SHP77 (cell line): ENCODE data around the gene CDKN2A.
"Not testable (repeated sequence)": the region's sequence is repeated elsewhere in the genome, so short reads cannot be mapped to it uniquely, and the experiment has no call there.

Source experiments
- DNase-seq, 2 experiments: peaks; one replicate each; lab custom pipeline; 2025; lab: John Stamatoyannopoulos, UW

CDKN2A gene

DNA sequence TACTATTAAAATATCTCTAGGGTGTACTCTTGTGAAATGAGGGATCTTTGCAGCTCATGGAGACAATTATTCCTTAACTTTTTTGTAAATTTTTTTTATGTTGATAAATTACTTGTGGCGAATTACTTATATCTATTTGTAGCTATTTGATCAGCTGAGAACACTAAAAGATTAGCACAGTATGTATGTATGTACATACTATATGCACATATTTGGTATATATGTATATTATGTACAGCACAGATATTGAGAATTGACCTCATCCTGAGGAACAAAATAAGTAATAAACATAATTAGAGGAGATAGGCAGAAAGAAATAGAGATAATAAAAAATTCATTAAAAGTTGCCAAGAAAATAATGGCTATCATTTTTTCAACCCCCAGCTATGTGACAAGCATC, 11.8 kb downstream of the CDKN2A start:
- DNase-seq, result no peak

DNA sequence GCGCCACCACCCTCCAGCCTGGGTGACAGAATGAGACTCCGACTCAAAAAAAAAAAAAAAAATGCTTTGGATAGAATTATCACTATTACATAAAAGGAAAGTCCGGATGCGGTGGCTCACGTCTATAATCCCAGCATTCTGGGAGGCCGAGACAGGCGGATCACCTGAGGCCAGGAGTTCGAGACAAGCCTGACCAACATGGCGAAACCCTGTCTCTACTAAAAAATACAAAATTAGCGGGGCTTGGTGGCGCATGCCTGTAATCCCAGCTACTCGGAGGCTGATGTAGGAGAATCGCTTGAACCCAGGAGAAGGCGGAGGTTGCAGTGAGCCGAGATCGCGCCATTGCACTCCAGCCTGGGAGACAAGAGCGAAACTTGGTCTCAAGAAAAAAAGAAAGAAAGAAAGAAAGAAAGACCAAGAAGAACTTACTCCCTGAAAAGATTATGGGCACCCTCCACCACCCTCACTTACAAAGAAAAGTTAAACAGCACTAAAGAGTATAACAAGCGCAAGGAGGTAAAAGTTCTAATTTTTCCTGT, 17.8 kb downstream of the CDKN2A start:
- no peak for DNase-seq

DNA sequence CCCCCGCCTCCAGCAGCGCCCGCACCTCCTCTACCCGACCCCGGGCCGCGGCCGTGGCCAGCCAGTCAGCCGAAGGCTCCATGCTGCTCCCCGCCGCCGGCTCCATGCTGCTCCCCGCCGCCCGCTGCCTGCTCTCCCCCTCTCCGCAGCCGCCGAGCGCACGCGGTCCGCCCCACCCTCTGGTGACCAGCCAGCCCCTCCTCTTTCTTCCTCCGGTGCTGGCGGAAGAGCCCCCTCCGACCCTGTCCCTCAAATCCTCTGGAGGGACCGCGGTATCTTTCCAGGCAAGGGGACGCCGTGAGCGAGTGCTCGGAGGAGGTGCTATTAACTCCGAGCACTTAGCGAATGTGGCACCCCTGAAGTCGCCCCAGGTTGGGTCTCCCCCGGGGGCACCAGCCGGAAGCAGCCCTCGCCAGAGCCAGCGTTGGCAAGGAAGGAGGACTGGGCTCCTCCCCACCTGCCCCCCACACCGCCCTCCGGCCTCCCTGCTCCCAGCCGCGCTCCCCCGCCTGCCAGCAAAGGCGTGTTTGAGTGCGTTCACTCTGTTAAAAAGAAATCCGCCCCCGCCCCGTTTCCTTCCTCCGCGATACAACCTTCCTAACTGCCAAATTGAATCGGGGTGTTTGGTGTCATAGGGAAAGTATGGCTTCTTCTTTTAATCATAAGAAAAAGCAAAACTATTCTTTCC, 19.3 kb downstream of the CDKN2A start:
- peak; percentile 42 to 71 for DNase-seq

DNA sequence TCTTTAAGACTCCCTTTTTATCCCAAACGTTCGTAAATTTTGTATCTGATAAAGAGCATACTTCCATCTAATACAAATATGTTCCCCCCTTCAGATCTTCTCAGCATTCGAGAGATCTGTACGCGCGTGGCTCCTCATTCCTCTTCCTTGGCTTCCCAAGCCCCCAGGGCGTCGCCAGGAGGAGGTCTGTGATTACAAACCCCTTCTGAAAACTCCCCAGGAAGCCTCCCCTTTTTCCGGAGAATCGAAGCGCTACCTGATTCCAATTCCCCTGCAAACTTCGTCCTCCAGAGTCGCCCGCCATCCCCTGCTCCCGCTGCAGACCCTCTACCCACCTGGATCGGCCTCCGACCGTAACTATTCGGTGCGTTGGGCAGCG, 19.9 kb downstream of the CDKN2A start:
- DNase-seq, result peak in 1 of 2 experiments; percentile 25

DNA sequence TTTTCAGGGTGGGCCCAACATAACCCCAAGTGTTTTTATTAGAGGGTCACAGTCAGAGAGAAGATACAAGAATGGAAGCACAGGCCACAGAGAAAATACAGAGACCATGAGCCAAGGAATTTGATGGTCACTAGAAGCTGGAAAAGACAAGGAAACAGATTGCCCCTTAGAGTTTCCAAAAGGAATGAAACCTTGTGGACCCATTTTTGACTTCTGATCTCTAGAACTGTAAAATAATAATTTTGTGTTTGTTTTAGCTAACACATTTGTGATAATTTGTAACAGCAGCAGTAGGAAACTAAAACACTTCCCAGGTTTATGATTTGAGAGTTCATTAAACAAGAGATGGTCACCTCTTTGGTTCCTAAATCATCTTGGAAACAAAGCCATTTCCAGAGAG, 21.8 kb downstream of the CDKN2A start:
- DNase-seq, result no peak

DNA sequence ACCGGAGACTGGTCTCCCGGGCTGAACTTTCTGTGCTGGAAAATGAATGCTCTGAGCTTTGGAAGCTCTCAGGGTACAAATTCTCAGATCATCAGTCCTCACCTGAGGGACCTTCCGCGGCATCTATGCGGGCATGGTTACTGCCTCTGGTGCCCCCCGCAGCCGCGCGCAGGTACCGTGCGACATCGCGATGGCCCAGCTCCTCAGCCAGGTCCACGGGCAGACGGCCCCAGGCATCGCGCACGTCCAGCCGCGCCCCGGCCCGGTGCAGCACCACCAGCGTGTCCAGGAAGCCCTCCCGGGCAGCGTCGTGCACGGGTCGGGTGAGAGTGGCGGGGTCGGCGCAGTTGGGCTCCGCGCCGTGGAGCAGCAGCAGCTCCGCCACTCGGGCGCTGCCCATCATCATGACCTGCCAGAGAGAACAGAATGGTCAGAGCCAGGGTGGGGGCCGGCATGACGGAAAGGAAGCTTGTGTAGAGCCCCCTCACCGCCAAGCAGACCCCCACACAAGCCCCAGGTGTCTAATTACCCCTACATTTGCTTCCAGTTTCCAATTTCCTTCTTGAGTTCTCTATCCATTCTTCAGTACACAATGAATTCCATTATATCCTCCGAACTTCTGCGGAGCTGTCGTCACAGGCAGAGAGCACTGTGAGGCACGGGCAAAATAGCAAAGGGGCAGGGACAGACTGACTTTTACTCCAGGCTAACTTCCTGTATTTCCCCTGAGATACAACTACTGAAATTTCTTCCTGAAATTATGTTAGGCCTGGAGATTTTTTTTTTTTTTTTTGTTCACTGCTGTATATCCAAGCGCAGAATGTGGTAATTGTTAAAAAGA, 23.2 kb downstream of the CDKN2A start:
- DNase-seq, result no peak

DNA sequence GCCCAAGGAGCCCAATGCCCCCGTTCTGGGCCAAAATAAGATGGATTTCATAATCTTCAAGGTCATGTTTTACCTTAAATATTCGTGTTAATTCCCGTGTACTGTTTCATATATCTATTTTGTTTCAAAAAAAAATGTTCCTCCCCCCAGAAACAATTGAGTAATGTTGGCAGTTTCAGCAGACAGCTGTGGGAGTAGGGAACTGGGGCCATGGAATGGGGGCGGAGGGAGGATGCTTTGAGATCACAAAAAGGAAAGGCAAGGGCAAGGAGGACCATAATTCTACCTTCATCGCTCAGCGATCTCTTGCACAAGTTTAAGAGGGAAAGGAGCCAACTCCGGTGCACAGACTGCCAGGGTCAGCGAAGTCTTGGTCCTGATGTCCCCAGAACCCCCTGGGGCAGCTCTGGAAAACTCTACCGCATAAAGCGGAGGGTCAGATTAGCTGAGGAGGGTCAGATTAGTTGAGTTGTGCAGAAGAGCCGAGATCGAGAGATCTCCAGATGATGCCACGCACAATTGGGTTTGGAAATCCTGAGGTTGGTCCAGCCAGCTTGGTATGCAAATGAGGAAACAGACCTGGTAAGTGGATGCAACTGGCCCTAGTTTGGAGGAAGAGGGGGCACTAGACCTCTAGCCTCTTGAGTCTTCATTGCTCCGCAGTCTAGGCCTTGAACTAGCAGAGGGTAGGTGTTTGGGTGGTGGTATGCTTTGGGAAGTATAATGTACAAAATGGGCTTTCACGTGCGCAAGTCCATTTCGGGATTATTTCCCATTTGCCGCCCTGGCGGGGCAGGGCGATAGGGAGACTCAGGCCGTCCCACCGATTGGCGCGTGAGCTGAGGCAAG, 24.0 kb downstream of the CDKN2A start:
- DNase-seq, result no peak

DNA sequence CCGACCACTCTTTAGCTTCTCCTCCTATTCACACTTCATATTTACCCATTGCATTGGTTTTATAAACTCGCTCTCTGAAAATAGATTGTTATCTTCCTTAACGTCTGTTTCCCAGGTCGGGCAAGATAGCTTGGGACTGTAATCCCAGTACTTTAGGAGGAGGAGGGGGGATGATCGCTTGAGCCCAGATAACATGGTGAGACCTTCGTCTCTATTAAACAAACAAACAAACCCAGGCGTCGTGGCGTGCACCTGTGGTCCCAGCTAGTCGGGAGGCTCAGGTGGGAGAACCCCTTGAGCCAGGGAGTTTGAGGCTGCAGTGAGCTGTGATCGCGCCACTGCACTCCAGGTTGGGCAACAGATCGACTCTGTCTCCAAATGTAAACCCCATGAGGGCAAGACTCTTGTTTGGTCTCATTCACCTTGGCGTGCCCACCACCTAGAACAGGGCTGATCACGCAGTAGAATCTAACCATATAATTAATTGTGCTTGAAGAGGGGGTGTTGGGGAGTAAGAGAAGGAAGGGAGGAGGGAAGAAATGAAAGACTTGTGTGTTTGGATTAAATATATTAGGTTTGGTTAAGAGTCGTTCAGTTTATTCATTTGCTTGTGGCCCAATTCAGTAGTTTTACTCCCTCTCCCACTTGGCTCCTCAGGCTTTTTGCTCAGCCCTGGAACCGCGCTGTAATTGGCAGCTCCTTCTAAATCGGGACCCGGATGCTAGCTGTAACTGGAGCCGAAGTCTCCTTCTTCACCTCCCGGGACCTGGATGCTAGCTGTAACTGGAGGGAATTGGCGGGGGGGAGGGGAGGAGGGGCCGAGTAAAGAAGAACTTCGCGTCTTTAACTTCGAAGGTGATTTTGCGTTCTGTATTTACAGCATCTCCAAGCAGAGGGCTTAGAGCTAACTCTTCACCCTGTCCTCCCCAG, 24.9 kb downstream of the CDKN2A start:
- DNase-seq, result no peak

DNA sequence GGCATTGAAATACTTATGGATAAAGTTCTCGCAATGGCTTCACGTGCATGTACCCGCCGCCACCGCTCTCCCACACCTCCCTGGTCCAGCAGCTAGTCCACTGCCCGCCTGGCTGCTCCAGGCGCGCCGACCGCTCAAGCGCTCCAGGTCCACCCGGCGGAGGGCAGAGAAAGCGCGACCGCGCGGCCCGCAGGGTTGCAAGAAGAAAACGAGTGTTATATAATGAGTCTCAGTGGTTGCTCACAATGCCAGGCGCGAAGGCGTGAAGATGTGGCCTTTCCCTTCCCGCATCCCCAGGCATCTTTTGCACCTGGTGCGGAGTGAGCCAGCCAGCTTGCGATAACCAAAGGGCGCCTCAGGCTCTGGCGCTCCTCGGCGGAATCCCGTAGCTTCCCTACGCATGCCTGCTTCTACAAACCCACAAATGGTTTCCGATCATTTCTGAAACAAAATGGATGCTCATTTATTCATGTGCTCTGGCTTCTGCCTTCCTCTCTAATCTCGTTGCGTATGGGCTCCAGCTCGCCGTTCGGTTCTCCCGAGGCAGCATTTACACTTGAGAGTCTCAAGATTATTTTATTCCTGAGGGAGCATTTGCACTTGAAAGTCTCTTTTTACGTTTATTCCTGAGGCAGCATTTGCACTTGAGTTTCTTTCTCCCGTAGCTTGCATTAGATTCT, 25.7 kb downstream of the CDKN2A start:
- DNase-seq, result no peak

DNA sequence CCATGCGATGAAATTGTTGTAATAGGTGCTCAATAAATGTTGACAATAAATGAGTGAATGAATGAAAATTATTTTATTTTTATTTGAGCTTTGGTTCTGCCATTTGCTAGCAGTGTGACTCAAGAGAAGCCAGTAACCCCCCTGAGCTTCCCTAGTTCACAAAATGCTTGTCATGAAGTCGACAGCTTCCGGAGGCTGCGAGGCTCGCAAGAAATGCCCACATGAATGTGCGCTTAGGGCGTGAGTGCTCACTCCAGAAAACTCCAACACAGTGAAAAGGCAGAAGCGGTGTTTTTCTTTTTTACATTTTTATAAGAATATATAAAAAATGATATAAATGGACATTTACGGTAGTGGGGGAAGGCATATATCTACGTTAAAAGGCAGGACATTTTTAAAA, 26.5 kb downstream of the CDKN2A start:
- no peak for DNase-seq

DNA sequence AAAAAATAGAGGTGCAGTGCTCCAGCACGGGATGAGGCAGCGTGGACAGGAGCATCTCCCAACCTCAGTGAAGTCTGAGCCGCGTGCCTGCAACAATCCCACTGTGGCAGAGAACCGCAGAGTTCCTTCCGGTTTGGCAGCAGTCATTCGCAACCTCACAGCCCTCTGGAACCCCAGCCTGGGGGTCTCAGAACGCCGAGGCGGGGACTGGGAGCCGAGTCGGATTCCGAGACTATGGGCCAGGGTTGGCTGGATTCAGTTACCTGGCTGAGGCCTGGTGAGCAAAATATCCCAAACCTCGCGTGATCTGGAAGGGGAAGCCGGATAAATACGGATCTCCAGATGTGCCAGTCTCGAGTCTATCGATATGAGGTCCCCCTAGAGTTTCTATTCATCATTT, 27.0 kb downstream of the CDKN2A start:
- no peak for DNase-seq

DNA sequence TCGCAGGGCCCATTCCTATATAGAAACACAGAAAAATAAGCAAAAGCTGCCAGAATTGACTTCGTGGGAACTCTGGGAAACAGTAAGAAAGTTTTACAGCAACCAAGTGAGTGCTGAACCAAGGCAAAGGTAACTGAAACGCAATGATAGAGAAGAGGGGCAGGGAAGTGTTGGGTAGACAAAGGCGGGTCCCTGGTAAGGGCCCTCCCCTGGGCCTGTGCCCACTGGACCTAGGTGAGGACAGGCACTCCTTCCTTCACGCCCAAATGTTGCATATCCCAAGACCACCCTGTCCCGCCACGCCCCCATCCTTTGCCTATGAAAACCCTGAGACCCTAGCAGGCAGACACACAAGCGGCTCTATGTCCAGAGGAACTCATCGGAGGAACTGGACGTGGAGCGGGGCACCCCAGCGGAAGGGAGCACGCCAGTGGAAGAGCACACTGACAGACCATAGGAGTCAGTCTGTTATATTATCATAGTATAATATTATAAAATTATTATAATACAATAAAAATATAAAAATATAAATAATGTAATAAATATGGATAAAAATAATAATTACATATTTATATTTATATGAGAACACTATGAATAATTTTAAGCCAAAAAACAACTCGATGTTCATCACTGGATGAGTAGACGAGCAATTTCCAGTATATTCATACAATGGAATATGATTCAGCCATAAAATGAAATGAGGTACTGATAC, 27.9 kb downstream of the CDKN2A start:
- no peak for DNase-seq

DNA sequence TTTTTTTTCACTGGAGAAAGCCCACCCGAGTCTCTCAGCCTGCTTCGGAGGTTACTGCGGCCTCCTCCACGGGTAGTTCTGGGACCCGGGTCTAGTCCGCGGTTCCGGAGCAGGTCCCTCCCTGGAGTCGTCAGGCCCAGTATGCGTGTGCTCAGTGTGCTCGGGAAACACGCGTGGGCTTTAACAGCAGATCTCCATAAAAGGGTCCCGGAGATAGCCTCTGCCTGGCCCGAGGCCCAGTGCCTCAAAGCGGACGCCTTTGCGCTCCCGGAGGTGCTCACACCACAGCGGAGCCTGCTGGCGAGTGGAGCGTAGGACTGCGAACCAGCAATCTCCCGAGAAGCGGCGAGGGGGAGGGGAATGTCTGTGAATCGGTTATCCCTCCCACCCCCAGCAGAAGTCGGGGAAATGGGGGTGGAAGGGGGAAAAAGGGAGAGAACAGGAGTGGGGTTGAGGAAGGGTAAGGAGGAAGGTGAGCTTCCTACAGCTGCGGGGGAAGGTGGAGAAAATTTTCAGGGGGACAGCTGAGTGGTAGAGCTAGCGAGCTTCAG, 28.7 kb downstream of the CDKN2A start:
- DNase-seq, result no peak

DNA sequence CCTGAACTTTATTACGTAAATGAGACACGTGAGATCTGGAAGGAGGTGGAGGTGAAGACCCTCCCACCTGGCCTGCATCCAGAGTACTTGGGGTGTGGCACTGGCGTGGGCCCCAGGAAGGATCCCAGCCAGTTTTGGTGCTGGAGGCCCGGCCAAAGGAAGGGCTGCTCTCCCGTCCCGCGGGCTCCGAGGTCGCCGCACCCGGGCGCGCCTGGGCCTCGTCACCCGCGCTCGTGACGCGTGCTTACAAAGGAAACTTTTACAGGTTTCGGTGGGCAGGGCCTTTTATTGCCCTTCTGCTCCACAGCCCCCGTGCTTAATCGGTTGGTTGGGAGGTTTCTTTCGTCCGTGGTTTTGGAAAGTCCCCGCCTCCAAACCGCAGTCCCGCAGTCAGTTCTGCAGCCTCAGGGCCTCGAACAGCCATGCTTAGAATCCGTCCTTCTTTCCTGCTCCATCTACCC, 29.2 kb downstream of the CDKN2A start:
- DNase-seq, result no peak

DNA sequence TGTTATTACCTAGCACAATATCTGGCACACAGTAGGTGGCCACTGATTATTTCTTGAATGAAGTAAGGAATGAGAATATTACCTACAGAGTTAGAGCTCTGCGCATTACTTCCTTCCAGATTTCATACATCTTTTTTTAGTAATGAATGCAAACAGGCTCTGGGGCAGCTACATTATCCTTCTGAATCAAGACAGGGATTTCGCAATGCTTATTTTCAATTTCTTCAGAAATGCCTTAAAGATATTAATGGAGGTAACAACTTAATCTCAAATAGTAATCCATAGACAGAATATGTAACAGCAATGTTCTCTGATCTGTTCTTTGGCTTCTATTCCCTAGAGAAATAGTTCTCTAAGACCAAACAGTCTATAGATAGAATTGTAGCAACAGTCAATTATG, 32.6 kb downstream of the CDKN2A start:
- DNase-seq, result no peak

DNA sequence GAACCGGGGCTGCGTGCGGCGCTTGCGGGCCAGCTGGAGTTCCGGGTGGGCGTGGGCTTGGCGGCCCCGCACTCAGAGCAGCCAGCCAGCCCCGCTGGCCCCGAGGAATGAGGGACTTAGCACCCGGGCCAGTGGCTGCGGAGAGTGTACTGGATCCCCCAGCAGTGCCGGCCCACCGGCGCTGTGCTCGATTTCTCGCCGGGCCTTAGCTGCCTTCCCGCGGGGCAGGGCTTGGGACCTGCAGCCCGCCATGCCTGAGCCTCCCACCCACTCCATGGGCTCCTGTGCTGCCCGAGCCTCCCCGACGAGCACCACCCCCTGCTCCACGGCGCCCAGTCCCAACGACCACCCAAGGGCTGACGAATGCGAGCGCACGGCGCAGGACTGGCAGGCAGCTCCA, 34.9 kb downstream of the CDKN2A start:
- not testable (repeated sequence) for DNase-seq

DNA sequence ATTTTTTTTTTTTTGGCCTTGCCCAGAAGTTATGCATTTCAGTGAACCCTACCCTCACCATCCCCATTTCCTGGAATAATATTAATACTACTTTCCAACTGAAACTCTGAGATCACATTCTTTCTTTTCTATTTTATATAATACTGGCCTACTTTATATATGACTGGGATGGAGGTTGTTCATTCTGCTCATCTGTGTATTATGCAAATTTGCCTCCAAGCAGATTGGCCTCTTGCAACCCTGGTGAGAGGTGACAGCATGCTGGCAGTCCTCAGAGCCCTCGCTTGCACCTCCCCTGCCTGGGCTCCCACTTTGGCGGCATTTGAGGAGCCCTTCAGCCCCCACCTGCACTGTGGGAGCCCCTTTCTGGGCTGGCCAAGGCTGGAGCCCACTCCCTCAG, 35.4 kb downstream of the CDKN2A start:
- no peak for DNase-seq

DNA sequence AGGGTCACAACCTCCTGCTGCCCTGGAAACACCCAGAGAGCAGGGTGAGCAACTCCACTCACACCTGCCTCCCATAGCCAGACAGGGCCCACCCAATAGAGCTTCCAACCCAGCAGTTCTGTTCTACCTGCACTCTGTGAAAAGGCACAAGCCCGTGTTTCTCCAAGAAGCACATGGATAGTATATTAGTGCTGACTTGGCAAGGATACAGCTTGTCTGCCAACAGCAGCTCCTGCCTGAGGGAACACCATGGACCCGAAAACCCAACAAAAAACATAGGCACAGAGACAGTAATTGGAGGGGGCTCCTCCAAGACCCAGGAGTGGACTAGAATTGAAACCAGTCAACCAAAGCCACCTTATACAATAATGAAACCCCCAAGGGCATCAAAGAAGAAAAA, 48.6 kb downstream of the CDKN2A start:
- no peak for DNase-seq

DNA sequence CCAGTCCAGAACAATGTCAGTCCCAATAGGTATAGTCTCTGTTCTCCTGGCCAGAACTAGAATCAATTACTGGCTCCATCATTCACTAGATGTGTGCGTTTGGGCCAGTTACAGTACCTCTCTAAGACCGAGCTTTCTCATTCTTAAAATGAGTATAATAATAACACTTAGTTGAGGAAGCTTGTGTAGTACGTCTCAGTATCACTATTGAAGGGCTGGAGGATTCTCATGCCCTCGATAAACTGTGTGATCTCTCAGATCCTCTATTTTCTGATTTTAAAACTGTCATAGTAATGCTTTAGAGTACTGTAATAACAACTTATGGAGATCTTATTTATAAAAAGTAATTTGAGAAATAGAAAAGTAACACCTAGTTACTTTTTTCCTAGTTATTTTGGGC, 50.7 kb downstream of the CDKN2A start:
- no peak for DNase-seq
